Measurements from ENCODE around the gene ZMIZ1. TPM values are rescaled to one million over a fixed set of nuclear protein-coding genes. Genes with fewer than 3 reads are reported as not detected.
"Not testable (repeated sequence)": the region's sequence is repeated elsewhere in the genome, so short reads cannot be mapped to it uniquely, and the experiment has no call there.

The ZMIZ1 gene
- total RNA-seq, 1 experiment from 2014 or later = 22.3 TPM

DNA sequence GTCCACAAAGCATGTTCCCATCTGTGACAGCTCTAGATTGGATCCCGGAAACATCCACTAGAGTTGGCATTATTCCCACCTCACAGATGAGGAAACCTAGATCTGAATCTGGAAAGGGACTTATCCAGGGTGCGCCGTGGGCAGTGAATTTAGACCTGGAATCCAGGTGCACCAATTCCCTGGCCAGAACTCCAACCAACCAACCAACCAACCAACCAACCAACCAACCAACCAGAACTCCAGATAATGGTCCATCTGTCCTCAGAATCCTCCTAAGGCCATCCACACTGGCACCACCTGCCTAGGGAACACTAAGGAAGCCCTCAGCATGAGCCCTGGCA lies 42.0 kb upstream of the ZMIZ1 start:
- Histone ChIP-seq H3K4me3 (no peak overlapping the region), H3K36me3 (no peaks in the 10 kb centered on the region), H3K27me3 (replicated peaks) (no peaks in the 10 kb centered on the region), H3K27ac (no peak overlapping the region), H3K9me3 (replicated peaks) (0 out of 2 replicates have a peak, but pooled peaks cover 2% of the 10 kb centered on the region), H3K4me1 (replicated peaks) (no peaks in the 10 kb centered on the region)
- DNase-seq (ENCODE audit: low read depth in 1 of 2, low spot score in 2 of 2) = no peak

DNA sequence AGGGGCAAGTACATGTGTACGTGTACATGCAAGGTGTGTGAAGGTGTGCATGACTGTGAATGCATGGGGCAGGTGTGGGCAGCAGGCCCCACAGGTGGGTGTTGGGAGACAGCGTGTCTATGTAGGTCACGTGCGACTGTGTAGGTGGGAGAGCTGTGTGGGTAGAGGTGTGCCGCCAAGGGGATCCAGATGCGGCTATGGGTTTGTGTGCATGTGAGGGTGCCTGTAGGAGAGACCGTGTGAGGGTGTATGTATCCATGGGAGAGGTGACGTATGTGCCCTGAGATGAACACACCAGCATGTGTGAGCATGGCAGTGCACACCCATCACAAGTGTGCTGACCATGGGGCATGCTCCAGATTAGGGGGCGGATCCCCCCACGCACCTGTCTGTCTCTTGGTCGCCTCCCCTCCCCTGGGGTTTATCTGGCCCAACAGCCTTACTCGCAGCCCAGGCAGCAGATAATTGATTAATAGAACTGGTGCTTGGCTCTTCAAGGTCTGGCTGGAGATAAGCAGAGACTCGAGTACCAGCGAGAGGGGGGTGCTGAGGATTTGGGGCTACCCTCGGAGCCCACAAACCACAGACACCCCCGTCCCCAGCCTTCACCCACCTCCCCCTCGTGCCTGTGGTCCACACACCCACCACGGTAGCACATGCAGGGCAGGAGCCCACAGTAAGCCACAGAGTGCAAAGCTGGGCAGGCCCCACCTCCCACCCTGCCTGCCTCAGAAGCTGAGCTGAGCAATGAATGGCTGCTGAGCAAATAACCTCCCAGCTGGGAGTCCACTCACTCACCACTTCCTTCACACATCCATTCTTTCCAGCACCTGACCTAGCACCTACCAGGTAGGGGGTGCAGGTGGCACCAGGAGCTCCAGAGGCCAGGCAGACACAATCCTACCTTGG lies 41.4 kb upstream of the ZMIZ1 start:
- Histone ChIP-seq H3K9me3 (replicated peaks) (0 out of 2 replicates have a peak, but pooled peaks cover 2% of the 10 kb centered on the region), H3K36me3 (no peaks in the 10 kb centered on the region), H3K27ac (no peak overlapping the region), H3K4me1 (replicated peaks) (no peaks in the 10 kb centered on the region), H3K4me3 (no peak overlapping the region), H3K27me3 (replicated peaks) (no peaks in the 10 kb centered on the region)
- DNase-seq (ENCODE audit: low read depth in 1 of 2, low spot score in 2 of 2) = no peak

DNA sequence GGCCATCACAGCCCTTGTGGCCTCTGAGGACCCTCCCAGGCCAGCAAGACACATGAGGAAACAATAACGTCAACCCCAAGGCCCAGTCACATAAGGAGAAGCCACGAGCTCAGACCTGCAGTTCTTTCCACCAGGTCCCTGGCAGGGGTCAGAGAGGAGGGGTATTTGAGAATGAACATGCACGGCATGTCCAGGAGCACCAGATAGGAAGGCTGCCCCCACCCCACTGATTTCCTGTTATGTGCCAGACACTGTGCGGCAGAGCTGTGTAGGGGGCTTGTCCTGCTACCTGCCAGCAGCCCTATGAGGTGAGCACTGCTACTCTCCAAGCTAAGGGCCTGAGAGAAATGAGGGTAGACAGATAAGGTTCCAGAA lies 40.7 kb upstream of the ZMIZ1 start:
- H3K27ac ChIP-seq = no peak overlapping the region
- H3K4me1 ChIP-seq (replicated peaks) = no peaks in the 10 kb centered on the region
- H3K4me3 ChIP-seq = no peak overlapping the region
- H3K27me3 ChIP-seq (replicated peaks) = no peaks in the 10 kb centered on the region
- no peaks in the 10 kb centered on the region for H3K36me3 ChIP-seq
- H3K9me3 ChIP-seq (replicated peaks) = 0 out of 2 replicates have a peak, but pooled peaks cover 2% of the 10 kb centered on the region
- DNase-seq (ENCODE audit: low read depth in 1 of 2, low spot score in 2 of 2) = no peak

GRCh38 chr10:79028451-79029010 lies 40.2 kb upstream of the ZMIZ1 start:
- Histone ChIP-seq H3K27ac (no peak overlapping the region), H3K4me1 (replicated peaks) (no peaks in the 10 kb centered on the region), H3K4me3 (no peak overlapping the region), H3K36me3 (no peaks in the 10 kb centered on the region), H3K9me3 (replicated peaks) (0 out of 2 replicates have a peak, but pooled peaks cover 2% of the 10 kb centered on the region), H3K27me3 (replicated peaks) (no peaks in the 10 kb centered on the region)
- no peak for DNase-seq (ENCODE audit: low read depth in 1 of 2, low spot score in 2 of 2)

- Histone ChIP-seq H3K4me3 (no peak overlapping the region), H3K27me3 (replicated peaks) (no peaks in the 10 kb centered on the region), H3K36me3 (no peaks in the 10 kb centered on the region), H3K4me1 (replicated peaks) (no peaks in the 10 kb centered on the region), H3K27ac (no peak overlapping the region), H3K9me3 (replicated peaks) (0 out of 2 replicates have a peak, but pooled peaks cover 2% of the 10 kb centered on the region)
- no peak for DNase-seq (ENCODE audit: low read depth in 1 of 2, low spot score in 2 of 2)
Observed at GRCh38 chr10:79029478-79030390, 39.0 kb upstream of the ZMIZ1 start.

- no peaks in the 10 kb centered on the region for H3K36me3 ChIP-seq
- DNase-seq (ENCODE audit: low read depth in 1 of 2, low spot score in 2 of 2) = no peak
- H3K27ac ChIP-seq = no peak overlapping the region
Observed at GRCh38 chr10:79030705-79031104, 38.1 kb upstream of the ZMIZ1 start.

GRCh38 chr10:79031723-79032122 lies 37.0 kb upstream of the ZMIZ1 start:
- no peak overlapping the region for H3K4me3 ChIP-seq
- no peak for DNase-seq (ENCODE audit: low read depth in 1 of 2, low spot score in 2 of 2)
- 0 out of 2 replicates have a peak, but pooled peaks cover 2% of the 10 kb centered on the region for H3K9me3 ChIP-seq (replicated peaks)
- no peaks in the 10 kb centered on the region for H3K36me3 ChIP-seq
- H3K4me1 ChIP-seq (replicated peaks) = no peaks in the 10 kb centered on the region
- H3K27ac ChIP-seq = no peak overlapping the region
- no peaks in the 10 kb centered on the region for H3K27me3 ChIP-seq (replicated peaks)

More at GRCh38 chr10:79030705-79031104, 38.1 kb upstream of the ZMIZ1 start:
- Histone ChIP-seq H3K9me3 (replicated peaks) (0 out of 2 replicates have a peak, but pooled peaks cover 2% of the 10 kb centered on the region), H3K4me3 (no peak overlapping the region), H3K27me3 (replicated peaks) (no peaks in the 10 kb centered on the region), H3K4me1 (replicated peaks) (no peaks in the 10 kb centered on the region)

GRCh38 chr10:79034271-79034876 lies 34.4 kb upstream of the ZMIZ1 start:
- no peak overlapping the region for H3K27ac ChIP-seq
- no peaks in the 10 kb centered on the region for H3K27me3 ChIP-seq (replicated peaks)
- 0 out of 2 replicates have a peak, but pooled peaks cover 2% of the 10 kb centered on the region for H3K9me3 ChIP-seq (replicated peaks)
- no peaks in the 10 kb centered on the region for H3K36me3 ChIP-seq
- H3K4me3 ChIP-seq = no peak overlapping the region
- H3K4me1 ChIP-seq (replicated peaks) = no peaks in the 10 kb centered on the region
- no peak for DNase-seq (ENCODE audit: low read depth in 1 of 2, low spot score in 2 of 2)

GRCh38 chr10:79036416-79036815 lies 32.4 kb upstream of the ZMIZ1 start:
- H3K27ac ChIP-seq; H3K4me3 ChIP-seq; H3K36me3 ChIP-seq; H3K9me3 ChIP-seq (replicated peaks); H3K4me1 ChIP-seq (replicated peaks); H3K27me3 ChIP-seq (replicated peaks); DNase-seq (ENCODE audit: low read depth in 1 of 2, low spot score in 2 of 2): not testable (repeated sequence)

GRCh38 chr10:79038104-79038840 lies 30.5 kb upstream of the ZMIZ1 start:
- H3K4me1 ChIP-seq (replicated peaks) = no peaks in the 10 kb centered on the region
- no peak overlapping the region for H3K27ac ChIP-seq
- H3K27me3 ChIP-seq (replicated peaks) = no peaks in the 10 kb centered on the region
- no peak overlapping the region for H3K4me3 ChIP-seq
- H3K36me3 ChIP-seq = no peaks in the 10 kb centered on the region
- no peak for DNase-seq (ENCODE audit: low read depth in 1 of 2, low spot score in 2 of 2)
- no peaks in the 10 kb centered on the region for H3K9me3 ChIP-seq (replicated peaks)

GRCh38 chr10:79038841-79039201 lies 29.9 kb upstream of the ZMIZ1 start:
- no peaks in the 10 kb centered on the region for H3K27me3 ChIP-seq (replicated peaks)
- no peak for DNase-seq (ENCODE audit: low read depth in 1 of 2, low spot score in 2 of 2)
- no peaks in the 10 kb centered on the region for H3K9me3 ChIP-seq (replicated peaks)
- no peak overlapping the region for H3K27ac ChIP-seq
- H3K4me3 ChIP-seq = no peak overlapping the region
- no peaks in the 10 kb centered on the region for H3K4me1 ChIP-seq (replicated peaks)
- H3K36me3 ChIP-seq = no peaks in the 10 kb centered on the region

DNA sequence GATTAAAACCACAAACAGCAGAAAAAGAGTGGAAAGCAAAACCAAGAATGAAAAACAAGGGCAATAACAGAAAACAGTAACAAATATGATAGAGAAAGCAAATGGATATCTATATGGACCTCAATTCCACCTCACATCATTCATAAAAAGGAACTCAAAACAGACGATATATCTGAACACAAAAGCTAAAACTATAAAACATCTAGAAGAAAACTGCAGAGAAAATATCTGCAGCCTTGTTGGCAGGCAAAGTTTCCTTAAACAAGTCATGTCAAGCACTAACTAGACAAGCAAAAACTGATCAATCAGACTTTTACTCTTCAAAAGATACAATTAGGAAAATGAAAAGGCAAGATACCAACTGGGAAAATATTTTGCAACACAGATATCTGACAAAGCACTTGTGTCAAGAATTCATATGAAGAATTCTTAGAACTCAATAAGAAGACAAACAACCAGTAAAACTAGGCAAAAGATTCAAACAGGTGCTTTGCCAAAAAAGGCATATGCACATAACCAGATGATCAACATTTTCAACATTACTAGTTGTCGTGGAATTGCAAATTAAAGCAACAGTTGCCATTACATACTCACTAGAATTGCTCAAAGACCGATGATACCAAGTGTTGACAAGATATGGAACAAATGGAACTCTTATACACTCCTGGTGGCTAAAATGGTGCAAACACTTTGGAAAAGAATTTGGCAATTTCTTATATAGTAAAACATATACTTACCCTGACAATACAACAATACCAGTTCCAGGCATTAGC lies 25.9 kb upstream of the ZMIZ1 start:
- no peak for DNase-seq (ENCODE audit: low read depth in 1 of 2, low spot score in 2 of 2)
- Histone ChIP-seq H3K4me3 (no peak overlapping the region), H3K9me3 (replicated peaks) (no peaks in the 10 kb centered on the region), H3K36me3 (no peaks in the 10 kb centered on the region), H3K27me3 (replicated peaks) (no peaks in the 10 kb centered on the region), H3K4me1 (replicated peaks) (no peaks in the 10 kb centered on the region), H3K27ac (no peak overlapping the region)
